Thyroid gland (tissue), 4 donors: Measurements from ENCODE around the gene TRMT1. TPM values are rescaled to one million over a fixed set of nuclear protein-coding genes. Genes with fewer than 3 reads are reported as not detected.
"Not testable (repeated sequence)": the region's sequence is repeated elsewhere in the genome, so short reads cannot be mapped to it uniquely, and the experiment has no call there.

Source experiments
- DNase-seq, 2 donors: peaks; one replicate each; pipeline ENCODE4 v3.0.0-alpha.2; 2019
- H3K27ac ChIP-seq, 3 donors: fragments of 200-600 bp; sonication (generic); 1 replicate in 2 of 3; 2 replicates in 1 of 3; pipeline ENCODE4 v1.5.1; 2016 to 2019; ENCODE audit warnings: mild to moderate bottlenecking in 1 of 3, moderate library complexity in 1 of 3
- H3K27me3 ChIP-seq: fragments of 200-600 bp; sonication (generic); one replicate; pipeline ENCODE4 v1.5.1; 2019
- H3K36me3 ChIP-seq, 2 donors: fragments of 200-600 bp; sonication (generic); one replicate each; pipeline ENCODE4 v1.5.1; 2016 to 2019
- H3K4me1 ChIP-seq, 2 donors: fragments of 200-600 bp; sonication (generic); one replicate each; pipeline ENCODE4 v1.5.1; 2017 to 2019
- H3K4me3 ChIP-seq, 3 donors: fragments of 200-600 bp; sonication (generic); replicated peaks in 1 of 3; 1 replicate in 2 of 3; 2 replicates in 1 of 3; pipeline ENCODE4 v1.5.1; 2016; ENCODE audit warnings: mild to moderate bottlenecking in 1 of 3
- H3K9me3 ChIP-seq: fragments of 200-600 bp; sonication (generic); one replicate; pipeline ENCODE4 v1.5.1; 2017
- POLR2A ChIP-seq, 2 donors: fragments of 450-650 bp; IDR thresholded peaks; one replicate each; pipeline ENCODE4 v1.6.1; 2017; ENCODE audit warnings: antibody characterized with exemption in 2 of 2, mild to moderate bottlenecking in 2 of 2, moderate library complexity in 1 of 2
- WGBS, 2 donors: methylation state at CpG; one replicate each; pipeline ENCODE4 v1.1.5; 2017; 5-methylcytosine and 5-hydroxymethylcytosine counted together
- intact Hi-C: fragments of 100-400 bp; cut with DNase I; formaldehyde crosslinking; loops from one replicate; pipeline ENCODE4 v1.15.1; 2023
- total RNA-seq, 4 donors: library from RNA; depleted of rRNA; stranded (reverse); fragments of >200 nt; gene quantifications; one replicate each; pipeline ENCODE4 v1.2.3, GENCODE V29; 2016
- TF ChIP-seq, protein P1 (sequence below), 6 experiments: fragments of 200-600 bp in 3 of 6; fragments of 450-650 bp in 3 of 6; sonication (generic) in 3 of 6; IDR thresholded peaks; one replicate each; pipeline ENCODE4 v1.5.1; 2016 to 2019; ENCODE audit warnings: antibody characterized with exemption in 6 of 6, mild to moderate bottlenecking in 2 of 6, inconsistent platforms in 1 of 6, moderate library complexity in 1 of 6

Gene TRMT1
- total RNA-seq = 10 to 100 TPM; 23.9 to 31.3 (median 29.1) TPM

DNA sequence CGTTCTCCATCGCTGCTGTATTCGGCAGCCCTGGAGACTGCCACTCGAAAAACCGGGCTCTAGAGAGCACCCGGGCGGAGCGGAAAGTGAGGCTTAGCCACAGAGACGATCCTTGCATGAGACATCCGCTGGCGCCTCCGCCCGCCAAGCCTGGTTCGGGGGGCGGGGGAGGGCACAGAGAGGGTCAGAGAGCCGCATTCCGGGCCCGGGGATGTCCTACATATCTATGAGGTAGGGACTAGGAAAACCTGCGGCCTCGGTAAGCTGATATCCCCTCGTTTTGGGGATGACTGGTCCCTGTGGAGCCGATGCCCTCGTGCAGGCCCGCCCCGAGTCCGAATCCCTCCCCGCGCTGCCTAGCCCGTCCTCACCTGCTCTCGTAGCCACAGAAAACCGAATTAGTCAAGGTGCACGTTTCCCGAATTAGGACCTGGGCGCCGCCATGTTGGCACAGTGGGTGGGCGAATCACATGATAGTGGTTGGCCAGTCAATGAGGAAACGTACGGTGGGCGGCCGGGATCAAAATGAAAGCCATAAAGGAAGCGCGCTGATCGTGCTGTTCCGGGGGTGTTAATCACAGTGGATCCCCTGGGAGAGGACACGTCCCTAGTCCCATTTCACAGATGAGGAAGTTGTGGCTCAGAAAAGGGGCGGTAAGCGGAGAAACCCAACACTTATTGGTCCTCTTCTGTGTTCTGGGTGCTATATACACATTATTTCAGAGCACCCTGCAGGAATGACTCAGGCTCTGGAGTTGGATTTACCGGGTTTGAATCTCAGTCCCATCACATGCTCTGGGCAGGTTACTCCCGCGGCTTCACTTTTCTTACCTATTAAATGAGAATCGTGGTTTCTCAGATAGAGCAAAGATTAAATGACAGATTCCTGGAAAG lies at the start of gene TRMT1:
Gene TRMT1, minus strand, starts transcription at position 459 of the 894 bp plus-strand sequence. Its CDS starts 341 bp downstream, at position 118.
- H3K4me1 ChIP-seq = peaks cover 33% of the 10 kb centered on the region in 2 donors
- 0 to 1% methylated on average over 22 to 47 of the region's 51 CpGs for WGBS, 2 donors
- no peaks in the 10 kb centered on the region for H3K27me3 ChIP-seq
- no peaks in the 10 kb centered on the region for H3K9me3 ChIP-seq
- TF ChIP-seq, protein P1, sequence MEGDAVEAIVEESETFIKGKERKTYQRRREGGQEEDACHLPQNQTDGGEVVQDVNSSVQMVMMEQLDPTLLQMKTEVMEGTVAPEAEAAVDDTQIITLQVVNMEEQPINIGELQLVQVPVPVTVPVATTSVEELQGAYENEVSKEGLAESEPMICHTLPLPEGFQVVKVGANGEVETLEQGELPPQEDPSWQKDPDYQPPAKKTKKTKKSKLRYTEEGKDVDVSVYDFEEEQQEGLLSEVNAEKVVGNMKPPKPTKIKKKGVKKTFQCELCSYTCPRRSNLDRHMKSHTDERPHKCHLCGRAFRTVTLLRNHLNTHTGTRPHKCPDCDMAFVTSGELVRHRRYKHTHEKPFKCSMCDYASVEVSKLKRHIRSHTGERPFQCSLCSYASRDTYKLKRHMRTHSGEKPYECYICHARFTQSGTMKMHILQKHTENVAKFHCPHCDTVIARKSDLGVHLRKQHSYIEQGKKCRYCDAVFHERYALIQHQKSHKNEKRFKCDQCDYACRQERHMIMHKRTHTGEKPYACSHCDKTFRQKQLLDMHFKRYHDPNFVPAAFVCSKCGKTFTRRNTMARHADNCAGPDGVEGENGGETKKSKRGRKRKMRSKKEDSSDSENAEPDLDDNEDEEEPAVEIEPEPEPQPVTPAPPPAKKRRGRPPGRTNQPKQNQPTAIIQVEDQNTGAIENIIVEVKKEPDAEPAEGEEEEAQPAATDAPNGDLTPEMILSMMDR (IDR thresholded peaks at IDR 0.05) = no peak
- TF ChIP-seq POLR2A (IDR thresholded peaks at IDR 0.05) = peak in 1 of 2 donors; percentile 45
- peak within 1 kb of the TSS; percentile 38 to 68 (median 51) for H3K27ac ChIP-seq
- DNase-seq = peak; percentile 91 to 95
- intact Hi-C loops = no loop called here
- peak within 1 kb of the TSS; percentile 68 to 92 (median 85) for H3K4me3 ChIP-seq
- H3K36me3 ChIP-seq = peaks cover 6 to 14% of the 10 kb centered on the region in 2 donors

DNA sequence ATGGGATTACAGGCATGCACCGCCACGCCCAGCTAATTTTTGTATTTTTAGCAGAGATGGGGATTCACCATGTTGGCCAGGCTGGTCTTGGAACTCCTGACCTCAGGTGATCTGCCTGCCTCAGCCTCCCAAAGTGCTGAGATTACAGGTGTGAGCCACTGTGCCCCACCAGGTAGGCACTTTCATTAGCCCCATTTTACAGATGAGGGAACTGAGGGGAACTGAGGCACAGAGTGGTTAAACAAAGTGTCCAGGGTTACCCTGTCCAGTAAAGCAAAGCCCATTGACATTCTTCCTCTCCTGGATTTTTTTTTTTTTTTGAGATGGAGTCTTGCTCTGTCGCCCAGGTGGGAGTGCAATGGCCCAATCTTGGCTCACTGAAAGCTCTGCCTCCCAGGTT lies 49.6 kb upstream of the TRMT1 start:
- Histone ChIP-seq H3K27ac (peak overlapping the region in 1 of 3 donors; percentile 97), H3K4me1 (peaks cover 43 to 74% of the 10 kb centered on the region in 2 donors)
- intact Hi-C loops, H3K36me3 ChIP-seq, H3K4me3 ChIP-seq, H3K9me3 ChIP-seq, DNase-seq, H3K27me3 ChIP-seq: not testable (repeated sequence)
- 89 to 100% methylated on average over 3 of the region's 3 CpGs for WGBS, 2 donors

DNA sequence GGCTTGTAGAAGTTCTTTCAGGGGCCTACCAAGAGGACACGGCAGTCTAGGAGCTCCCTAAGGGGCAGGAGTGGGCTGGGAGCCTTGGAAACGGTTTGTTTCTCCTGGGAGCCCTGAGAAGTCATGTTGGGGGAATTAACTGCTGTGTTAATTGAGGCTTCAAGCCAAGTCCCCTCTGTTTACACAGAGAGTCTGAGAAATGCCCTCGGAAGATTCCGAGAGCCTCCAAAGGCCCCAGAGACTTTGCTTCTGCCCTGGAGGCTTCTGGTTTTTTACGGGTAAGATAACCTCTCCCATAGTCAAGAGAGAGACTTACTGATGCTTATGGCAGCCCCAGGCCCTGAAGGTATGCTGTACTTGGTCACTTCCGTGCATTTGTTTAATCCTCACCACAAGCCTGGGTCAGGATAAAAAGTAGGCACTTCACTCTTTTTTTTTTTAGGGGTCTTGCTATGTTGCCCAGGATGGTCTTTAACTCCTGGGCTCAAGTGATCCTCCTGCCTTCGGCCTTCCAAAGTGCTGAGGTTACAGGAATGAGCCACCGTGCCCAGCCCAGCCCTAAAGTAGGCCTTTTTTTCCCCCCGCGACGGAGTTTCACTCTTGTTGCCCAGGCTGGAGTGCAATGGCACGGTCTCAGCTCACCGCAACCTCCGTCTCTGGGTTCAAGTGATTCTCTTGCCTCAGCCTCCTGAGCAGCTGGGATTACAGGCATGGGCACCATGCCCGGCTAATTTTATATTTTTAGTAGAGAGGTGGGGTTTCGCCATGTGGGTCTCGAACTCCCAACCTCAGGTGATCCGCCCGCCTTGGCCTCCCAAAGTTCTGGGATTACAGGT lies 48.8 kb upstream of the TRMT1 start:
- H3K4me1 ChIP-seq = peaks cover 43 to 74% of the 10 kb centered on the region in 2 donors
- H3K9me3 ChIP-seq = no peaks in the 10 kb centered on the region
- H3K36me3 ChIP-seq = no peaks in the 10 kb centered on the region
- TF ChIP-seq, protein P1 (IDR thresholded peaks at IDR 0.05) = no peak
- no peak for TF ChIP-seq POLR2A (IDR thresholded peaks at IDR 0.05)
- 75 to 79% methylated on average over 18 to 19 of the region's 19 CpGs for WGBS, 2 donors
- peak overlapping the region; percentile 89 to 97 (median 93) for H3K27ac ChIP-seq
- H3K4me3 ChIP-seq = no peak overlapping the region
- intact Hi-C loops = no loop called here
- no peaks in the 10 kb centered on the region for H3K27me3 ChIP-seq
- DNase-seq = no peak

DNA sequence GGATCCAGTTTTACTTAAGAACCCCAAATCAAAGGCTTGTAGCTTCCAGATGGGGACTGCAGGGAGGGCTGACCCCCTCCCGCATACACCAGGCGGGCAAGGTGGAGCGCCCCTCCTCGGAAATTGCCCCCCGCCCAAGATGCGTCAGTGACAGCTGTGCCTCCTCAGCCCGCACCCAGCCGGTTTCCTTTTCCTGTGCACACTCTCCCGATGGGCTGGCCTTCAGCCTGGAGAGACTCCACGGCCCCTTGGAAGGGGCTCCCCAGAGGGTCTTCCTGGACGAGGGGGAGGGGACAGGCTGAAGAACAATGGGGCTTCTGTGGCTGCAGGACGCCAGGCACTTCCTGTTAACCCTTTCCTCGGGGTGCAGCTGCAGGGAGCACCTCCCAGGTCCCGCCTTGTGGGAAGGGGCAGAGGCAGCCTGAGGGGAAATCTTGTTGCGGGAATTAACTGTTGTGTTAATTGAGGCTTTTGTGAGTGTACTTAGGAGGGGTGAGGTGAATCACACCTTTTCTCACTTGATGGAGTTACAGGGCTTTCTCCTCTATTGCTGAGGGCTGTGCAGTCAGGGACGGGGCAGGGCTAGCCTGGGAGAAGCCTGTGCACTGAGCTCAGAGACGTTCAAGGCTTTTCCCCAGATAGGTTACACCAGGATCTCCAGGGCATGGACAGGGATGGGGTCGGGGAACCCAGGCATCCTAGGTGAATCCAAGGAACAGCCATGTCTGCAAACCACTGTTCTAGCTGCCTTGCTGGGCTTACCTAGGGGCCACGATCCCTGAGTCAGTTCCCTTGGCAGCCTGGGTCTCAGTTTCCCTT lies 48.0 kb upstream of the TRMT1 start:
- Histone ChIP-seq H3K4me1 (peaks cover 43 to 66% of the 10 kb centered on the region in 2 donors), H3K27me3 (no peaks in the 10 kb centered on the region), H3K9me3 (no peaks in the 10 kb centered on the region), H3K36me3 (no peaks in the 10 kb centered on the region), H3K4me3 (peak overlapping the region in 1 of 3 donors; percentile 35), H3K27ac (peak overlapping the region; percentile 89 to 97 (median 93))
- 24 to 28% methylated on average over 17 to 19 of the region's 19 CpGs for WGBS, 2 donors
- peak; percentile 35 to 48 for DNase-seq
- TF ChIP-seq, protein P1 (IDR thresholded peaks at IDR 0.05) = no peak
- no peak for TF ChIP-seq POLR2A (IDR thresholded peaks at IDR 0.05)
- intact Hi-C loops = no loop called here
